GM19372 (cell line): Measurements from ENCODE around the gene RPH3AL.

Experiments
- ATAC-seq: cut with Tn5 transposase; IDR thresholded peaks from one replicate; pipeline ENCODE4 v1.9.1; 2021; ENCODE audit warnings: mild to moderate bottlenecking, low read depth, moderate library complexity; ENCODE audit not compliant: unreplicated experiment

RPH3AL gene, protein sequence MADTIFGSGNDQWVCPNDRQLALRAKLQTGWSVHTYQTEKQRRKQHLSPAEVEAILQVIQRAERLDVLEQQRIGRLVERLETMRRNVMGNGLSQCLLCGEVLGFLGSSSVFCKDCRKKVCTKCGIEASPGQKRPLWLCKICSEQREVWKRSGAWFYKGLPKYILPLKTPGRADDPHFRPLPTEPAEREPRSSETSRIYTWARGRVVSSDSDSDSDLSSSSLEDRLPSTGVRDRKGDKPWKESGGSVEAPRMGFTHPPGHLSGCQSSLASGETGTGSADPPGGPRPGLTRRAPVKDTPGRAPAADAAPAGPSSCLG

DNA sequence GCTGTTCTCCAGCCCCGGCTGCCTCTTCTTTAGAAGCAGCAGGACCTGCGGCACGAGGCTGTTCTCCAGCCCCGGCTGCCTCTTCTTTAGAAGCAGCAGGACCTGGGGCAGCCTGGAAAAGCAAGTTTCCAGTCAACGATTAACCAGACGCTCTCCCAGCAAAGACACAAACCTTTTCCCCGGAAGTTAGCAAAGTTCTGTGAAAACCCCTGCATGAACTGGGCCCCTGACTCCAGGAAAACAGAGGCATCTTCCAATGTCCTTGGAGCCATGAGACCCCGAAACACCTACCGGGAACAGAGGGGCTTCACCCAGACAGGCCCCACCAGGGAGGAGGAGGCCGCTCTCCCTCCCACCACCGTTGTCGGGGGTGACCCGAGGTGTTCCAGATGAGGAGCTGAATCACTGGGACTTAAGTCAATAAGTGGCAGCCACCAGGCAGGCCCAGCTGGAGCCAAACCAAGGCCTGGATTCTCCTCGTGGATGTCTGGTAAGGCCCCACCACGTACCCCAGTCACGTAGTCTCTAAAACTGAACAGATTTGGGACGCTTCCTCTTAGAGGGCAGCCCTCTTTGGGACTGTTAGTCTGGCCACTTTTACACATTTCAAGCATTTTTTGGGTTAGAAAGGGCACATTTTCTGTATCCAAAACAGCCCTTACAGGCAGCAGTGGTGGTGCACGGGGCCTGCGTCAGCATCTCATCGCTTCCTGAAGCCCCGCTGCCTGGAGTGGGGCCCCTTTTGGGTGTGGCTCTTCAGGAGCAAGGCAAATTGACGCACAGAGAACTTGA lies at the start of gene RPH3AL:
RPH3AL (minus strand) TSS at position 387 of the 792 bp plus-strand sequence. CDS start 25,264 bp downstream, outside the sequence.
- no peak for ATAC-seq

- ATAC-seq = no peak
Measured at GRCh38 chr17:400257-400656, 47.6 kb upstream of the RPH3AL start.

- no peak for ATAC-seq
Measured at GRCh38 chr17:396788-397187, 44.2 kb upstream of the RPH3AL start.

GRCh38 chr17:395974-396373 lies 43.4 kb upstream of the RPH3AL start:
- no peak for ATAC-seq

DNA sequence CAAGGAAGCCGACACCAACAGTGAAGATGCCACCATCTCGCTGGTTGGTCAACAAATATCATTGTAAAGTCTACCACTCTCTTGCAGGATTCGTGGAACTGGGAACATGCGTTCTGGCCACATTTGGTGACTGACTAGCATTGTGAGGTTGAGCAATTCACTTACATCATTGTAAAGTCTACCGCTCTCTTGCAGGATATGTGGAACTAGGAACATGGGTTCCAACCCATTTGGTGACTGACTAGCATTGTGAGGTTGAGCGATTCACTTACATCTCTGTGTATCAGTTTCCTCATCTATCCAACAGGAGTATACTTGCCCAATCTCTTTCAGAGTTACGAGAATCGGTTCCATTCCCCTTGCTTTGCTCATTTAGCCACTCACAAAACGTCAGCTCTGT lies 42.6 kb upstream of the RPH3AL start:
- ATAC-seq = no peak

DNA sequence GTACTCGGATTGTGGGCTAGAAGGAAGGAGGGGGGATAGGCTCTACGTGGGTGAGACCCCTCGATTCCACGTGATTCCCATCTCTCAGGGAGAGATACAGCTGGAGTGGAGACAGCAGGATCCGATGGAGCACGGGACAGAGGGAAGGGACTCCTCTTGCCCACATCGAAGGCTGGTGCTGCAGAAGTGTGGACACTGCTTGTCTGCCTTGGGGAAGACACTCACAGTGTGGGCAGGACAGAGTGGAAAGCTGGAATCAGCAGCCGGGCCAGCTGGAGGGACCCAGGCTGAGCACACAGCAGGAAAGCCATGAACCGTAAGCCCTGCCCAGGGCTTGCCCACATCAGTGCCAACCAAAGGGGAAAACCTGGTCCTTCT lies 42.1 kb upstream of the RPH3AL start:
- no peak for ATAC-seq

DNA sequence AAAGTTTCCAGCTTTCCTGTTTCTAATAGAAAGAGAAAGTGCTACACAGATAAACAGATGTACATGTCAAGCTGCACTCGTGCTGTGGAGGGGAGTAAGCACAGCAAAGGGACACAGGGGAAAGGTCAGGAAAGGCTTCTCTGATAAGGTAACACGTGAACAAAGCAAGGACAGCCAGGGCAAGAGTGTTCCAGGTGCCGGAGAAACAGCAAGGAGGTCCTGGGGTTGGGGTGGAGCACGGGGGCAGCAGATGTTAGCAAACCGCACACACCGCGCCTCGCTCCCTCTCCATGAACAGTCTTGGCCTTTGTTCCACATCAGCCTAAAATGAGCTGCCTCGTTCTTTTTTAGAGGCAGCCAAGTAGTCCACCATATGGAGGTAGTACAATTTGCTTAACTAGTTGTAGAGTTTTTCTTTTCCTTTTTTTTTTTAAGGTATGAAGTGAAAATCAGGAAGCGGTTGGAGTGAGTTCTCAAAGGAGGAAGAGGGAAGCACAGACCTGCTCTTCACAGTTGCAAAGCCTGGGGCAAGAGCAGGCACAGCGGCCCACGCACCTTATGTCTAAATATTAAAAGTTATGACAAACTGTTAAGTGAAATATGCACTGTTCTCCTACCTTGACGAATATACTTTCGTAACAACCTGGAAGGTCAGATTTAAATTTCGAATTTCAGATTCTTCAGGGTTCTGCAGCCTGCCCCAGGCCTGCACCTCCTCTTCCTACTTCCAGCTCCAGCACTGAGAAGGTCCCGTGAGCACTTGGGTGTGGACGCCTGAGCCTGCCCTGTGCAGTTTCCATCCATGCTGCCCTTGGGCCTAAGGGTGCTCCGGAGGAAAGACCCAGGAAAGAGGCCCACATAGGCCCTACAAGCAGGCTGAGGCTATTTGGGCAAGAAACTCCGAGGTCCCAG lies 41.5 kb upstream of the RPH3AL start:
- no peak for ATAC-seq

DNA sequence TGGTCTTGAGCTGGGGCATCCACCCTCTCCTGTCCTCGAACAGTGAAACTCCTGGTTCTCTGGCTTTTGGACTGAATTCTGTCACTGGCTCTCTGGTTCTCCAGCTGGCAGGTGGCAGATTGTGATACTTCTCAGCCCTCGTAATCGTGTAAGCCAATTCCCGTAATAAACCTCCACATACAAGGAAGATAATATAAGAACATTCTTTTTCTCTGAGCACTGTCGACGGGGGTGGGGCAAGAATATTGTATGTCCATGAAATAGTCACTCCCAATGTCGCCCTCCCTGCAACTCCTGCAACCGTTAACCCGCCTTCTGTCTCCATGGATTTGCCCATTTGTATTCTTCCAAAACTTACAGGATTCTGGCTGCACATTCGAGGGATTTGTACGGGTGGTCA lies 39.2 kb upstream of the RPH3AL start:
- ATAC-seq = no peak

- no peak for ATAC-seq
Measured at GRCh38 chr17:390025-390424, 37.4 kb upstream of the RPH3AL start.

- ATAC-seq = no peak
Measured at GRCh38 chr17:388087-388486, 35.5 kb upstream of the RPH3AL start.

- no peak for ATAC-seq
Measured at GRCh38 chr17:386141-386876, 33.7 kb upstream of the RPH3AL start.

- ATAC-seq = no peak
Measured at GRCh38 chr17:385836-386140, 33.2 kb upstream of the RPH3AL start.

DNA sequence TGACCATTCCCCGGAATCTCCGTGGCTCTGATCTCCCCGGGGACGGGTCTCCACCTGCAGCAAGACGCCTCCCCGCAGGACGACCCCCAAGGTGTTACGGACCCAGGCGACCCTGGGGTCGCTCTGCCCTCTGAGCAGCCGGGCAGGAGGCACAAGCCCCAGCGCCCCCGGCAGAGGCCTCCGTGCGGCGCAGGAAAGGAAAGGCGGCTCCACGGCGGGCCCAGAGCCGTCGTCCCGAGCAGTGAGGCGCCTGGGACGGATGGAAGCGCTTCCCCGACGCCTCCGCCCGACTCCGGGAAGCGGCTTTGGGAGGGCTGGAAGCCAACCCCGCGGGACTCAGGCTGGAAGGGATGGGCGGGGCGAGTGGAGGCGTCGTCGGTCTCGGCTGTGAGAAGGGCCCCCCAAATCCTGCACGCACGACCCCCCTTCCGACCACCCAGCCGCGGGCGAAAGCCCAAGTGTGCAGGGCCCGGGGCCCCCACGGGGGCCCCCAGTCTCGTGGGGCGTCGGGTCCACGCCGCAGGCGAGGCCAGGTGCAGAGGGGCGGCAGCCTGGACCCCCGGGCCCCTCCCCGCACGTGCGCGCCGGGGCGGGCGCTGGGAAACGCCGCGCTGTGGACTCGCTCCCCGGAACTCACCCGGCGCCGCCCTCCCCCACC lies 32.7 kb upstream of the RPH3AL start:
- ATAC-seq = no peak

DNA sequence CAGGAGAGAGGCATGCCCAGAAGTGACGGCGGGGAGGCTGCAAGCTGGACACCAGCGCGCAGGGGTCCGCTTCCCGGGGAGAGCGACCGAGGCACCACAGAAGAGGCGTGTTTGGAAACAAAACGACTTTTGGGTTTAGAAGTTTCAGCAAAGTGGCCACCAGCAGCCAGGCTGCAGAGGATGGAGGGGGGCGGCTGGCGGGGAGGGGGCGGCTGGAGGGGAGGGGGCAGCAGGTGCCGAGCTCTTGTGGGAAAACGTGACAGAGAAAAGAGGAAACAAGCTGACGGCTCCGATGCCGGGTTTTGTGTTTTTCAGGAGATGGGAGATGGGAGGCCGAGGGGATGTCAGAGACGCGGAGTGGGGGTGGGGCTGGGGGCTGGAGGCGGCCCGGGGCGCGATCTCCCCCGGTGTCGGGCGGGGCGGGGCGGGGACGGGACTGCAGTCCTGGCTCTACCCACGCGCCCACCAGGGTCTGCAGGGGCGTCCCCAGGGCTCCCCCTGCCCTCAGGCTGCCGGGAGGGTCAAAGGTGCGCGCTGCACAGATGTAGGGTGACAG lies 32.1 kb upstream of the RPH3AL start:
- ATAC-seq = no peak

GRCh38 chr17:383771-384621 lies 31.4 kb upstream of the RPH3AL start:
- no peak for ATAC-seq

GRCh38 chr17:382644-383533 lies 30.3 kb upstream of the RPH3AL start:
- no peak for ATAC-seq

DNA sequence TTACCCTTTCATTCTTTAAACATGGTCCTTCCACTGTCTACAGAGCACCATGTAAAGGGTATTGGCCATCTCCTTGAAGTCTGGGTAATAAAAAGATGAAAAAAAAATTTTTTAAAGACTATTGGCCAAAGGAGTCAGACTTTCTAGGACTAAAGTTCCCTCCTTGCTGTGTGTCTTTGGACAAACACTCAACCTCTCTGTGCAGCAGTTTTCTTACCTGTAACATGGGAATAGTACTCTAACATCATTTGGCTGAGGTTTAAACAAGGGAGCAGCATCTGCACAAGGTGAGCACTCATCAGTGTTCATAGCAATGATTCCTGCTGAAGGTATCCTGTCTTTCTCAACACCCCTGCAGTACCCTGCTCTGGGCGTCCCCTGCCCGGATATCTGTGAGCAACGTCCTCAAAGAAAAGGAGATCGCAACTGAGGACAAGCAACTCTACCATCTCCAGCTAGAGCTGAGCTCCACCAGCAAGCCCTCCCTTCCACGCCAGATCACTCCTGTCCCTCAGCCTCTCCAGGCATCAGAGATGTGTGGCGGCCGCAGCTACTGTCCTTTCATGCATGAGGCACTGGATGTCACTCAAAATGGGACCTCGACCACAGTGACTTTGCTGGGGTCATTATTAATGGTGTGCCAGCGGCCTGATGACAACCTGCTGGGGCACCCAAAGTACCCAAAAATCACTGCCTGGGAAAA lies 29.5 kb upstream of the RPH3AL start:
- ATAC-seq = no peak
